VCaP (cell line): ENCODE measurements around the gene FAM219B.

Experiments
- H3K27ac ChIP-seq: fragments of 450-650 bp; 2 replicates; pipeline ENCODE4 v1.5.1; 2017
- CTCF ChIP-seq: fragments of 450-650 bp; conservative IDR thresholded peaks from 2 replicates; pipeline ENCODE4 v1.5.1; 2017; ENCODE audit warnings: mild to moderate bottlenecking, moderate library complexity

The FAM219B gene

GRCh38 chr15:74864296-74864695, 42.4 kb downstream of the FAM219B start:
- no peak for TF ChIP-seq CTCF
- no peak overlapping the region for H3K27ac ChIP-seq

DNA sequence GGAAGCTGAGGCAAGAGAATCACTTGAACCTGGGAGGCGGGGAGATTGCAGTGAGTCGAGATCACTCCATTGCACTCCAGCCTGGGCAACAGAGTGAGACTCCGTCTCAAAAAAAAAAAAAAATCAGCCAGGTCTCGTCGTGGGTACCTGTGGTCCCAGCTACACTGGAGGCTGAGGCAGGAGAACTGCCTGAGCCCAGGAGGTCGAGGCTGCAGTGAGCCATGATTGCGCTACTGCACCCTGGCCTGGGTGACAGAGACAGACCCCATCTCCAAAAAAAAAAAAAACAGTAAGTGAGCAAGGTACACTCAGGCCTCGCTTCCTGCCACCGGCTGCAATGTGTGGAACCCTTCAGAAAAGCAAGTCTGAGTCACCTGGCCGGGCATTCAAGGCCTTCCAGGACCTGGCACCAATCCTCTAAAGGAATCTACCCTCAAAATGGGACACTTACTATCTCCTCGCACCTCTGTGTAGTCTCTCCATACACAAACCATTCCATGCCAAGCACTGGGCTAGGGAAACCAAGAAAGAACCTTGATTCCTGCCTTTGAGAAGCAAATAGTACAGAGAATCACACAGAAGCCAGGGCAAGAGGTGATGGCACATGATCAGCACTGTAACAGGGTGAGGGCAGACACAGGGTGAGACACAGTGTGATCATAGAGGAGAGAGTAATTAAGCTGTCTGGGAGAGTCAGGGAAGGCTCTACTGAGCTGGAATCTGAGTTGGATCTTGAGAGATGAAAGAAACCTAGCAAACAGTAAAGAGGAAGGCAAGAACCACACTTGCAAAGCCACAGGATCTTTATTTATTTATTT, 43.2 kb downstream of the FAM219B start:
- TF ChIP-seq CTCF, result no peak
- no peak overlapping the region for H3K27ac ChIP-seq

- TF ChIP-seq CTCF, result no peak
- peak overlapping the region; percentile 71 for H3K27ac ChIP-seq
These were observed 48.3 kb downstream of the FAM219B start for GRCh38 chr15:74858369-74858740.

- no peak for TF ChIP-seq CTCF
- peak overlapping the region; percentile 71 for H3K27ac ChIP-seq
These were observed 48.8 kb downstream of the FAM219B start for GRCh38 chr15:74857671-74858368.

GRCh38 chr15:74857082-74857655, 49.5 kb downstream of the FAM219B start:
- no peak for TF ChIP-seq CTCF
- peak overlapping the region; percentile 71 for H3K27ac ChIP-seq

DNA sequence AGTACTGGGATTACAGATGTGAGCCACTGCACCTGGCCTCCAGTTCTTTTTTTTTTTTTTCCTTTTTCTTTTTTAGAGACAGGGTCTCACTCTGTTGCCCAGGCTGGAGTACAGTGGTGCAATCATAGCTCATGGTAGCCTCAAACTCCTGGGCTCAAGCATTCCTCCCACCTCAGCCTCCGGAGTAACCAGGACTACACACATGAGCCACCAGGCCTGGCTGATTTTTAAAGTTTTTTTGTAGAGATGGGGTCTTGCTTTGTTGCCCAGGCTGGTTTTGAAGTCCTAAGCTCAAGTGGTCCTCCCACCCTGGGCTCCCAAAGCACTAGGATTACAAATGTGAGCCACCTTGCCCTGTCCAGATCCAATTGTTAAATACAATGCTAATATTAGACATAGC, 50.1 kb downstream of the FAM219B start:
- H3K27ac ChIP-seq, result peak overlapping the region; percentile 71
- no peak for TF ChIP-seq CTCF

- no peak for TF ChIP-seq CTCF
- H3K27ac ChIP-seq, result peak overlapping the region; percentile 71; the same call in 1 of the 2 replicates
These were observed 50.8 kb downstream of the FAM219B start for GRCh38 chr15:74855857-74856256.
